ENCODE measurements around the gene PRSS3.
"Not testable (repeated sequence)": the region's sequence is repeated elsewhere in the genome, so short reads cannot be mapped to it uniquely, and the experiment has no call there.

PRSS3 gene

GRCh38 chr9:33787839-33788238, 7.5 kb upstream of the PRSS3 start:
- DNase-seq, result no peak

- DNase-seq, result not testable (repeated sequence)
Measured at GRCh38 chr9:33789429-33789828, 5.9 kb upstream of the PRSS3 start.

GRCh38 chr9:33791117-33791516, 4.2 kb upstream of the PRSS3 start:
- DNase-seq, result no peak

DNA sequence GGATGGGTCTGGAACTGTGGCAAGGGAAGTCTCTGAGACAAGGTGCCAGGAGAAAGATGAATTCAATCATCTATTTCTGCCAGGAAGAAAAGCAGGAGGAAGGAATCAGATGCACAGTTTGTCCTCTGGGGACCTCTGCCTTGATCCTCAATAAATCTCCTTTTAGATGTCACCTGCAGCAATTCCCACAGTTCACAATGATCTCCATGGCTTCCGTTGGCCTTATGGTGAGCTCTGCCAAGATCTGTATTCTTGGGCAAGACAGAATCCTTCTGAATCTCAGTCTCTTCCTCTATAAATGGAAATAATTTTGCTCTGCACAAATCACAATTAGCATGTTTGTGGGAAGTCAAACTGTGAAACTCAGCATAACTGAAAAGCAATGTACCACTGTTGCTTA, 1.9 kb upstream of the PRSS3 start:
- DNase-seq, result not testable (repeated sequence)

DNA sequence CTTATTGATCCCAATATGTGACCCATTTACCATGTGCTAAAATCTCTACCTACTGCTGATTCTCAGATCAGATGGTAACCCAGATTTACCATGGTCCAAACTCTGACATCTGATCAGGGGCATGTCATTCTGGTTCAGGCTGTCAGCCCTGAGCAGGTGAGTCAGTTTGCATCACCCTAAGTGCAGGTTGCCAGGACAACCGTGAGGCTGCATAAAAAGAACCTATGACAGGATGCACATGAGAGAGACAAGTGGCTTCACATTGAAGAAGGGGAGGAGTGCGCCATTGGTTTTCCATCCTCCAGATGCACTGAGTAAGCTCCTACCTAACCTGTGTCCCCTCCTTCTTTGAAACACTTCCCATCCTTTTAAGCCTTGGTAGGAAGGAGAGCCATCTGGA, 801 bp upstream of the PRSS3 start:
- no peak for DNase-seq

DNA sequence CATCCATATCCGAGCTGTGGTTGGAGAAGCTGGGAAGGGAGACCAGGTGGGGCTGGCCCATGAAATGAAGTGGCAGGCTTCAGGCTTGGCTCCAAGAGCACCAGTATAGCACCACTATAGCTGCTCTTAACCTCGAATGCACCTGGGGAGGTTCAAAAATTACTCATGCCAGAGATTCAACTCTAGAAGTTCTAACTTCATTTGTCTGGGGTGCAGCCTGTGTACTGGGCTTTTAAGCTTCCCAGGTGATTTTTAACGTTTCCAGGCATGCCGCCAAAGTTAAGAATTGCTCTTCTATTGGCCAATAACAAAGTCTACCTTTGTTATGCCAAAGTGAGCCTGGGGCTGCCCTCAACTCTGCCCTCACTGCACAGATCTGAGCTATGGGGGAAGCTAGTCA, 458 bp downstream of the PRSS3 start:
- no peak for DNase-seq

GRCh38 chr9:33796679-33797078, 1.3 kb downstream of the PRSS3 start:
- not testable (repeated sequence) for DNase-seq

DNA sequence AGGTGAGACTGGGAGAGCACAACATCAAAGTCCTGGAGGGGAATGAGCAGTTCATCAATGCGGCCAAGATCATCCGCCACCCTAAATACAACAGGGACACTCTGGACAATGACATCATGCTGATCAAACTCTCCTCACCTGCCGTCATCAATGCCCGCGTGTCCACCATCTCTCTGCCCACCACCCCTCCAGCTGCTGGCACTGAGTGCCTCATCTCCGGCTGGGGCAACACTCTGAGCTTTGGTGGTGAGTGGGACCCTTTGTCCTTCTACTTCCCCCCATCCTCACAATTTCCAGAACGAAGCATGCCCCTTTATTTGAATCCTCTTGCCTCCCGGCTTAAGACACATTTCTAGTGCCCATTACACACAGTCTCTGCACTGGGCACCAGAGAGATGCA, 2.5 kb downstream of the PRSS3 start:
- no peak for DNase-seq

DNA sequence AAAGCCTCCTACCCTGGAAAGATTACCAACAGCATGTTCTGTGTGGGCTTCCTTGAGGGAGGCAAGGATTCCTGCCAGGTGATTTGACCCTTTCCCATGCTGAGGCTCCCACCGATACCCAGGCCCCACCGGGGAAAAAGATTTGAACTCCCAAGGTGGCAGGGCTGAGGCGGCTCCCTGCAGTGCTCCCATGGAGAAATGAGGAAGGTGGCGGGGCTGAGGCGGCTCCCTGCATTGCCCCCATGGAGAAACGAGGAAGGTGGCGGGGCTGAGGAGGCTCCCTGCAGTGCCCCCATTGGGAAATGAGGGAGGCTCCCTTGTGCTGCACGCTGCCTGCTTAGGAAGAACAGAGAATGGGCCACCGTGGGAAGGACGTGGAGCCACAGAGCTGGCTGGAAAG, 3.2 kb downstream of the PRSS3 start:
- DNase-seq, result no peak

DNA sequence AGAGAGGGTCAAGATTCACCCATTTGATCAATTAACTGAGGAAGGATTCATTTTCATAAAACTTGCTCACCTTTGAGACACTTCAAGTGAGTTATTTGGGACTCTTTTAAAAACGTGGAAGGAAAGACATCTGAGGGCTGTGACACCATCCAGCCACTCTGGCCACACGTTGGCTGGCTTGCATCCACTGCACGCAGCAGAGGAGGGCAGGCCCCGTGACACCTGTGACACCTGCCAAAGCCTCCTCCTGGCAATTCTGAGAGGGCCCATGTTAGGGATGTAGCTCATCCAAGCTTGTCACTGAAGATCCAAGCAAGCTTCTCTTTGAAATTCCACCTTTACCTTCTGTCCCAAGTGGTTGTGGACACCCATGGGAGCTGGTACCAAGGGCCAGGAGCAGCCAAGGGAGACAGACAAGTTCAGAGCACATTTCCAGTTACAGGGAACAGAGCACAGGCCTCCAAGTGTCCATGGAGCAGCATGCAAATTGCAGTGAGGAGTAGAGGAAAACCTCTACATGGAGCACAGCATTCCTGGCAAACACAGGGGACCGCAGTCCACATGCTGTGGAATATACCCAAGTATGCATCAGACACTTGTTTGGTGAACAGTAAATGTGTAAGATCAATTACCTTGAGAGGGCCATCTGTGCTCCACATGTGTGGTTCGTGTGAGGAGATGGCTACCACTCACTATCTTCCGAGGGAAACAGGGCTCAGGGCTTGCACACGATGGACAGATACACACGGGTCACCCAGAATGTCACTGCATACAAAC, 4.8 kb downstream of the PRSS3 start:
- no peak for DNase-seq

GRCh38 chr9:33800886-33801285, 5.5 kb downstream of the PRSS3 start:
- no peak for DNase-seq

- DNase-seq, result not testable (repeated sequence)
Measured at GRCh38 chr9:33801943-33802500, 6.7 kb downstream of the PRSS3 start.

GRCh38 chr9:33804196-33804595, 8.8 kb downstream of the PRSS3 start:
- DNase-seq, result not testable (repeated sequence)

DNA sequence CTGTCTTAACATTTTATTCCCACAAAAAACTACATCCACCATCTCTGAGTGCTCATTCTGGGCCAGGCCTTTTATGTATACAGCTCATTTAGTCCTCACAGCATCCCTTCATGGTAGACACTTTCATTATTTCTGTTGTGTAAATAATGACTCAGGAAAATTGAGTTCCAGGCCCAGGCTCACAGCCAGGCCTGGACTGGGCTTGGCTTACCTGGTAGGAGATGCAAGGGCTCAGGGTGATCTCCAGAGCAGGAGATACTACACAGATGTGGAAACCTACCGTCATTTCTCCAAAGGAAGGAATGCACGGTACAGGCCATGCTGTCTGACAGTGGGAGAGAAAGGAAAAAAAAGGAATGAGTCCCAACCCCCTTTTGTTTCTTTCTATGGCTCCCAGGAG, 11.8 kb downstream of the PRSS3 start:
- DNase-seq, result peak; percentile 32 to 49

GRCh38 chr9:33808979-33809322, 13.6 kb downstream of the PRSS3 start:
- not testable (repeated sequence) for DNase-seq

- DNase-seq, result no peak
Measured at GRCh38 chr9:33809506-33809905, 14.1 kb downstream of the PRSS3 start.

DNA sequence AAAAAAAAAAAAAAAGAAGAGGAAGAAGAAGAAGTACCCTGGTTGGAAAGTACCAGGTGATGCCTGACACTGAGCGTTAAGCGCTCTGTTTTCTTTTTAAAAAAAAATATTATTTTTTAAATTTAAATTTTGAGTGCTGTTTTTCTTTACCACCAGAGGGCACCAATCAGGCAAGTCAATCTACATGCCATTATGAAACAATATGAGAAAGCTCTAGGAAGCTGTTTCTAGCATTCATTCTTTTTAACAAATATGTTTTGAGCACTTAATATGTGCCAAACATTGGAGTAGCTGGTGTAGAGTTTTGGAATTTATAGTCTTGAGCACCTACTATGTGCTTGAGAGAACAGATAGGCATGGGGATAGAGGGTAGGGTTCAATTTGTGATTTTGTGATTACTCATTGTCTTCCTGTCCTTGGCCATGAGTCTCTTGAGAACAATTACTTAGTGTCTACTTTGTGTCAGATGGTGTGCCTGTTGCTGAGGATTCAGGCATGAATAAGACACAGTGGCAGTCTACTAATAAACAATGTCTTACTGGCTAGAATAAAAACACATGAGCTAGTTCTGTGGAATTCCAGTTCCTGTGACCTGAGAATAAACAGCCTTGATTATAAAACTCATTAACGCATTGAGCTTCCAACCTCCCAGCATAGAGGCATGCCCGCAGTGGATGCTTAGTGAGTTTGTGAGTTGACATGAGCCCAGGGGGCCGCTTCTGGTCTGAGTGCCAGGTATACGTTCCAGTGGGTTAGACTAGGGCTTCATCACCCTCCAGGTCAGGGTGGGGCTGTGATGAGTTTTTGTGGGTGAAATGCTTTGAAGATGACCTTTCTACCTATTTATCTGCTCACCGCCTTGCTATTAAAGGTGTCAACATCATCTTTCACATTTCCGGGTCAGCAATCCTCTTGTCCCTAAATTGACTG, 18.6 kb downstream of the PRSS3 start:
- DNase-seq, result peak in 1 of 2 experiments; percentile 4

GRCh38 chr9:33815781-33816180, 20.4 kb downstream of the PRSS3 start:
- DNase-seq, result no peak

- DNase-seq, result peak; percentile 53 to 63
Measured at GRCh38 chr9:33816327-33817252, 21.2 kb downstream of the PRSS3 start, which contains the start of gene UBE2R2. Gene UBE2R2 (plus strand): TSS chr9:33817160. CDS start chr9:33817758, 598 bp downstream.

DNA sequence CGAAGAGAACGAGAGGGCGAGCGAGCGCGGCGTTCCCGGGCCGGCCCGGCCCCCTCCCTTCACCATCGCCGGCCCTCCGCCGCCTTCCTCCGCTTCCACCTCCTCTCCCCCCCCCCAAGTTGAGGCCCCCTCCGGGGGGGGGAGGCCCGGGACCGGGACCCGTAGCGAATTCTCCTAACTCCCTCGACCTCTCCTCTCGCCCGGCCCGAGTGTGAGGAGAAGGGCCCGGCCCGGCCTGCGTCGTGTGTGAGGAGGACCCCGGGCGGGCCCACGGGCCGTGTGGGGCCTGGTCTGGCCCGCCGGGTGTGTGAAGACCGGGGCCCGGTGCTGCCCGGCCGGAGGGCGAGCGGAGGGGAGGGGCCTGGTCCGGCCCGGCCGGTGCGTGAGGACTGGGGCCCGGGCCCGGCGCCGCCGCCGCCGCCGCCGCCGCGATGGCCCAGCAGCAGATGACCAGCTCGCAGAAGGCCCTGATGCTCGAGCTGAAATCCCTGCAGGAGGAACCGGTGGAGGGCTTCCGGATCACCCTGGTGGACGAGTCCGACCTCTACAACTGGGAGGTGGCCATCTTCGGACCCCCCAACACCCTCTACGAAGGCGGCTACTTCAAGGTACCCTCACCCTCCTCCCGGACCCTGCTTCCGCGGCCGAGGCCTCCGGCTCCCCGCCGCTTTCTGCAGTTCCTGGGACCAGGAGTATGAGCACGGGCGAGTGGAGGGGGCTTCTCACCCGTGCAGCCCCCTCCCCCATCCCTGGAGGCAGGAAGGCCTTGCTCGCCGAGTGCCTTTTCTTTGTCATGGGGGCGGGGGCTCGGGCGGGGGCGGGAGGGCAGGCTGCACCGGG, 22.2 kb downstream of the PRSS3 start:
- peak; percentile 19 to 53 for DNase-seq

- no peak for DNase-seq
Measured at GRCh38 chr9:33818167-33818846, 22.9 kb downstream of the PRSS3 start.
